HG03025 (cell line): ENCODE results near the gene CPT1B.

Source experiments
- ATAC-seq: cut with Tn5 transposase; IDR thresholded peaks from one replicate; pipeline ENCODE4 v1.9.1; 2021; ENCODE audit warnings: mild to moderate bottlenecking, moderate library complexity; ENCODE audit not compliant: unreplicated experiment, low FRiP score

Gene CPT1B

DNA sequence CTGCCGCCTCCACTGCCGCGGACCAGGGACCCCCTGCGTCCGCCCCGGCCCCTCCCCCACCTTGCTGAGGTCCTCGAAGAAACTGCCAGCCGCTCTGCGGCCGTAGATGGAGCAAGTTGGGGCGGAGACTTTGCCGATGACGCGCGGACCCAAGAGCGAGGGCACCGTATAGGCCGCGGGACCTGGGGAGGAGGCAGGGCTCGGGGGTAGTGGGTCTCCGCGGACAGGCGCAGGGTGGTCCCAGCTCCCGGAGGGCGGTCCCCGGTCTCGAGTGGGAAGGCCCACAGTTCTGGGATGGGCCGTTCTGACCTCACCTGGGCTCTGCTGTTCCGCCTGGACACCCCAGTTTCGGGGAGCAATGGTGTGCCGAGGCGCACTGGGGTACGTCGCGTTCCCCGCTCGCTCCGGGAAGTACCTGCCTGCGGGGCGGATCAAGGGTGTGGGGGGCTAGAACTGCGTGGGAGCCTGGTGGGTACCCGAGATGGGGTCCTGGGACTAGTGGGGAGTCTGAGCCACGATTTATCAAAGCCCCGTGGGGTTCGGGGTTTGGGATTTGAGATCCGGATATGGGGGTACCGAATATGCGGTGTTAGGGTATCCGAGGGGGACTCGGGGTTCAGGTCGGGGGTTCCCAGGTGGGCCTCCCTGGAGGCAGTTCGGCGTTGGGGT lies 47.2 kb downstream of the CPT1B start:
- no peak for ATAC-seq

- no peak for ATAC-seq
These were observed 47.7 kb downstream of the CPT1B start for GRCh38 chr22:50530580-50530876.

- ATAC-seq, result no peak
These were observed 48.2 kb downstream of the CPT1B start, which contains the start of gene TYMP for GRCh38 chr22:50529897-50530579. TSS of gene TYMP (minus strand) at chr22:50530012. CDS start at chr22:50529709, 303 bp downstream.

DNA sequence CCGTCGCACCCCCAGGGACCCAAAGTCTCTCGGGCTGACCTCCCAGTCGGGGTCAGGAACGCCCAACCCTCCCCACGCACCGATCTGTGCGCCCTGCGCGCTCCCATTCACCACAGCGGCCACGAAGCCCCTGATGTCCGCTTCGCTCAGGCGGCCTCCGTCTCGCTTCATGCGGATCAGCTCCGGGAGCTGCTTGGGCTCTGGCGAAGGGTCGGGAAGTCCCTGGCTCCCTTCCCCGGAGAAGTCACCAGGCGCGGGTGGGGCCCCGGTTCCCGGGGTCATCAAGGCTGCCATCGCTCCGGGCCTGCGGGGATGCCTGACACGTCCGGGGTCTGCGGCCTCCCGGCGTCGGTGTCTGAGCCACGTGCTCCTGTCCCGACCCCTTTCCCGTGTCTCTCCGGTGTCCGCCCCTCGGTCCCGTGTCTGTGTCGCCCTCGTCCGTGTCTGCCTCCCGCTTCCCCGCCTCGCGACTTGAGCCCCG lies 48.8 kb downstream of the CPT1B start:
- no peak for ATAC-seq

DNA sequence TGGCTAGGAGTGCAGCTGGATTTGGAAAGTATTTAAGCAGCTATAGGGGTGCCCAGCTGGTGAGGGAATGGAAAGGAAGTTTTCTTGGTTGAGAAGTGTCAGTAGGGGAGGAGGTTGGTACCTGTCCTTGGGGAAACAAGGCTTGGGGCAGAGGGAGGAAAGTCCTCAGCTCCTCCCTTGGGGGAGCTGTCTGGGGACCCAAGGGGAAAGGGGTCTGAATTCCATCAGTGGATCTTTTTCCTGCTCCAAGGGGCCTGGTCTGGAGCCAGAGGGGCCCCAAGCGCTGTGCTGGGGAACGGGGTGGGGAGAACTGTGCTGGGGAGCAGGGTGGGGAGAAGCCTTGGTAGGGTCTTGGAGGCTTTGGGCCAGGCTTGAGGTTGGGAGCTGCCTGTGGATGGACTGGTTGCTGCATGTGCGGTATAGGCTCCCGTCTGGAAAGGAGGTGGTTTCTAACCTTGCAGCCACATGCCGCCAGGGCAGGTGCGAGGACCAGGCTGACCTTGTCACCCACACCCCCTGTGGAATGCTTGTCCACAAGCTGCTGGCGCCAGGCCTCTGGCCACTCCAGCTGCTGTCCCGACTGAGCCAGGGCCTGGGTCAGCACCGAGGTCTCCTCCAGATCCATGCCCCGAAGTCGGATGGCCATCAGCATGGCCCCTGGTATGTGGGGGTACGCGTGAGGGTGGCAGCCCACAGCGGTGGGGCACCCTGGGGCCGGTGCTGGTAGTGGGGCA lies 49.4 kb downstream of the CPT1B start:
- ATAC-seq, result no peak

GRCh38 chr22:50527921-50528681 lies 50.1 kb downstream of the CPT1B start:
- ATAC-seq, result no peak

GRCh38 chr22:50526834-50527801 lies 51.1 kb downstream of the CPT1B start:
- no peak for ATAC-seq

DNA sequence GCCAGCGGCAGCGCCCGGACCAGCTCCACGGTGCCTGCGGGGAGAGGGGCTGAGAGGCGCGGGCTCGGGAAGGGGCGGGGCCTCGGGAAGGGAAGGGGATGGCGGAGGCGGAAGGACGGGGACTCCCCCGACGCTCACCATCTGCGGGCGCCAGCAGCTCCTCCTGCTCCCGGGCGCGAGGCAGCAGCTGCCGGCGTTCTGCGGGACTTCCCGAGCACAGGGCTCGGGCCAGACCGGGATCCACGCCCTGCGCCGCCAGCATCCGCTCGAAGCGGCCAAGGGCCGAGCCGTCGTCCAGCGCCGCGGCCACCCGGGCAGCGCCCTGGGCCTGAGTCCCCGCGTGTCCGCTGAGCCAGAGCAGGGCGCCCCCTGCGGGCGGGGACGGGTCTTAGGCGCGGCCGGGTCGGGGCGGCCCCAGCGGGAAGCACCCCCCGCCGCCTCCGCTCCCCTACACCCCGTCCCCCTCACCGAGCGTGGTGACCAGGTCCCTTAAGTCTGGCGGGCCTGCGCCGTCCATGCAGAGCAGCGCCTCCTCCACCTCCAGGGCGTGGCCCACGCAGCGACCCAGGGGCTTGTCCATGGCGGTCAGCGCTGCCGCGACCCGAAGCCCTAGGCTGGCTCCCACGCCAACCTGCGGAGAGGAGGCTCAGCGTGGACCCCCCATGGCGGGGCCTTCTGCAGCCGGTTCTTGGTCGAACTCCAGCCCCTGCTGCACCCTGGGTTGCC lies 52.0 kb downstream of the CPT1B start:
- peak; percentile 19 for ATAC-seq

GRCh38 chr22:50525858-50526107 lies 52.4 kb downstream of the CPT1B start:
- ATAC-seq, result peak; percentile 17

- peak; percentile 44 for ATAC-seq
These were observed 52.9 kb downstream of the CPT1B start, which contains the start of gene SCO2 for GRCh38 chr22:50525104-50525857. TSS of gene SCO2 (minus strand) at chr22:50525598. CDS start at chr22:50524411, 1,187 bp downstream.

- ATAC-seq, result no peak
These were observed 53.5 kb downstream of the CPT1B start for GRCh38 chr22:50524676-50525103.

DNA sequence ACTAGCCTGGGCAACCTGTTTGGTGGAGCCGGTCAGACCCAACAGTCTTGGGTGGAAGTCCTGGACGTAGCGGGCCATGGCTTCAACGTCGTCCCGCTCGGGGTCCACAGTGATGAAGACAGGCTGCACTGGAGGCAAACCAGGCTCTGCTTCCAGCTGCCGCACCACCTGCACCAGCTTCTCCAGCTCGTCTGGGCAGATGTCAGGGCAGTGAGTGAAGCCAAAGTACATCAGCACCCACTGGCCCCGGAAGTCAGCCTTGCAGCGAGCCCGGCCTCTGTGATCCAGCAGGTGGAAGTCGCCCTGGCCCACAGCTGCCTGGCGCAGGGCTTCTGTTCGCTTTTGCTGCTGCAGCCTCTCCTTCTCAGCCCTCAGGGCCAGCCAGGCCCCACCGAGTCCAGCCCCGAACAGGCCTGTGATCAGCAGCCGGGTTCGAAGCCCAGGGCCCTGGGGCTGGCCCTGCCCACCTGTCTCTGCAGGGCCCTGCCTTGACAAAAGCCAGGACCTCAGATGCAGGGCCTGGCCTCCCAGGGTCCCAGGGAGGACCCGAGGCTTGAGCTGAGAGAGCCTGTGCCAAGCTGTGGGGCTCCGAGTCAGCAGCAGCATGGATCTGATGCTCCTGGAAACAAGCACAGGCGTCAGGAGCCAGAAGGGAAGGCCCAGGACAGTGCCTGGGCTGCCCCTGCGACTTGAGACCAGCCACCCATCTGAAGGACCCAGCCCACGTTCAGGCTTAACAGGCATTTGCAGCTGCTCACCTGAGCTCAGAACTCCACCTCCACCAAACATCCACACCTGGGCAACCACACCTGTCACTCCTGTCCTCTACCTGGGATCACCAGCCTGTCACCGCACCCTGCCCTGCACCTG lies 54.2 kb downstream of the CPT1B start:
- no peak for ATAC-seq

GRCh38 chr22:50523458-50523805 lies 54.8 kb downstream of the CPT1B start:
- no peak for ATAC-seq

DNA sequence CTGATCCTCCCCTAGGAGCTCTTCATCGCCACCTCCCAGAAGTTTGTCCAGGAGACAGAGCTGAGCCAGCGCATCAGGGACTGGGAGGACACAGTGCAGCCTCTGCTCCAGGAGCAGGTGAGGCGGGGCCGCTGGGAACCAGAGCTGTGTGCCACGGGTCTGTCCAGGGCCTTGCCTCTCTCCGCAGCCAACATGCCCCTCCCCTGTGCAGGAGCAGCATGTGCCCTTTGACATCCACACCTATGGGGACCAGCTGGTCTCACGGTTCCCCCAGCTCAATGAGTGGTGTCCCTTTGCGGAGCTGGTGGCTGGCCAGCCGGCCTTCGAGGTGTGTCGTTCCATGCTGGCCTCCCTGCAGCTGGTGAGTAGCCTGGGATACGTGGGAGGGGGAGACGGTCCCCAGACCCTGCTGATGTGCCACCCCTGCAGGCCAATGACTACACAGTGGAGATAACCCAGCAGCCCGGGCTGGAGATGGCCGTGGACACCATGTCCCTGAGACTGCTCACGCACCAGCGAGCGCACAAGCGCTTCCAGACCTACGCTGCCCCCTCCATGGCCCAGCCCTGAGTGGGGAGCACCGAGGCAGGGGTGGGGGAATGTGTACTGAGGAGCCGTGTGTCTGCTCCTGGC lies 55.3 kb downstream of the CPT1B start:
- no peak for ATAC-seq

- no peak for ATAC-seq
These were observed 55.9 kb downstream of the CPT1B start for GRCh38 chr22:50522208-50522805.

DNA sequence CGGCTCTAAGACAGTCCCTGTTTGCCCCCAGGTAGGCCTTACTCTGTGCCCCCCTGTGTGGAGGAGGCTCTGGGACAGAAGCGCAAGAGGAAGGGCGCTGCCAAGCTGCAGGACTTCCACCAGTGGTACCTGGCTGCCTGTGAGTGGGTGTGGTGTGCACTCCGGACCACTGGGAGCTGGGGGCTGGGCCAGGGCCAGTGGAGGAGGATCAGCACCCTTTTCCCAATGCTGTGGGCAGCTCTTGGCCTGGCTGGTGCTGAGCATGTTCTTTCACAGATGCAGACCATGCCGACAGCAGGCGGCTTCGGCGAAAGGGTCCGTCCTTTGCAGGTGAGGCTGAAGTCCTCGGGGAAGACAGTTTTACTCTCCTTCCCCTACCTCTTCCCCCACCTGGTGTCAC lies 56.5 kb downstream of the CPT1B start:
- no peak for ATAC-seq
